Measurements from ENCODE around the gene NRSN1. TPM values are rescaled to one million over a fixed set of nuclear protein-coding genes. Genes with fewer than 3 reads are reported as not detected.

The NRSN1 gene
- not detected in 2 replicates for total RNA-seq

GRCh38 chr6:24125980-24126379 is at the start of gene NRSN1:
Gene NRSN1 (plus strand): TSS chr6:24126215. CDS start chr6:24134328, 8,113 bp downstream.

Other genes with a start within 250 kb of the NRSN1 start
- 3.2 and 5.3 TPM in 2 replicates for gene DCDC2, start 231.8 kb downstream of the NRSN1 start, total RNA-seq

Measured in myometrial cell (primary cell).